GM18505 (cell line): ENCODE data around the gene ATP2B1.

Experiments used
- ATAC-seq: cut with Tn5 transposase; IDR thresholded peaks from one replicate; pipeline ENCODE4 v1.9.1; 2021; ENCODE audit not compliant: unreplicated experiment
- POLR2A ChIP-seq: IDR thresholded peaks from 4 replicates; pipeline ENCODE4 v1.6.1; 2011; ENCODE audit warnings: borderline replicate concordance; ENCODE audit not compliant: insufficient read depth, insufficient read length; ENCODE audit errors: extremely low read depth

The ATP2B1 gene

DNA sequence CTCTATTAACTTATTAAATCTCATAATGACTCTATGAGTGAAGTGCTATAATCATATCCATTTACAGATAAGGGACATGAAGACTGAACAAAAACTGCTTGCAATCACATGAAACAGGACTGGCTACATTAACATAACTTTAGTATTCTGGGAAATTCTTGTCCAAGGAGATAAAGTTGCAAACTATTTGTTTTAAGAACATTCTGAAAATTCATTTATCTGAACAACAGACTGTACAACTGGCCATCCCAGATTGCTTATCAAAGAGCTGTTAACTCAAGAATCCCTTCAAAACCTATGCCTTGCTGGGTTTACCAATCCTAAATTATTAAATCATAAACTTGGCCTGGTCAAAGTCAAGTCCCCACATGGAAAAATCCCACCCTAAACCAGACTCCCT, 143.6 kb downstream of the ATP2B1 start:
- TF ChIP-seq POLR2A: no peak
- ATAC-seq: no peak

DNA sequence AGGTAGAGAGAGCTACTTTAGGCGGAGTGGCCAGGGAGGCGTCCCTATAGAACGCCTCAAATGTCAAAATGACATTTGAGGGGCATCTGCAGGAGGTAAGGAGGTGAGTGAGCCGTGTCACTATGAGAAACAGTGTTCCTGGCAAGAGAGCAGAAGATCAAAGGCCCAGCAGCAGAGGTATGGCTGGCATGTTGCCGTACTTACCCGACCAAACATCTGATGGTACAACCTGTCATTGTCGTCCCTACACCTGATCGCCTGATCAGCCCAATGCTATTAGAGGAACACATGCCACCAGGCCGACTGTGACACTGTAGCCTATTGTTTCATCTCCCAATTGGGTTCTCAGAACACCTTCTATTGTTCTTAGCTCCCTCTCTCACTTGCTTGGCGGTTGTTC, 148.9 kb downstream of the ATP2B1 start:
- TF ChIP-seq POLR2A: no peak
- ATAC-seq: no peak

DNA sequence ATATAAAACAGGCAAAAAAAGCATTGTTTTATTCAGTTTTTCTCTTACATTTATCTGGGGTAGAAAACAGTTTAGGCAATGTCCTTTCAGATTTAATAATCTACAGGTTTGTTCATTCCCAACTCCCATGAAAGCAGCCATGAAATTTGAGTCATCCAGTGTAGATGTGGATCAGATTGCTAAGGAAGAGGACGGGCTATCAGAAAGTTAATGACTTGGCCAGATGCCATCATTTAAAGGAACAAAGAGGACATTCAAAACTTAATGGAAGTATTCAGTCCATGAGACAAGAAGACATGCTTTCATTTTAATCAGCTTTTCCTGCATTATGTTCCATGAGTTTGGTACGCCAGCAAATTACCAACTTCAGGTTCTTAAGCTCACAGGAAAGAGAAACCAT, 151.7 kb downstream of the ATP2B1 start:
- ATAC-seq: no peak
- no peak for TF ChIP-seq POLR2A

DNA sequence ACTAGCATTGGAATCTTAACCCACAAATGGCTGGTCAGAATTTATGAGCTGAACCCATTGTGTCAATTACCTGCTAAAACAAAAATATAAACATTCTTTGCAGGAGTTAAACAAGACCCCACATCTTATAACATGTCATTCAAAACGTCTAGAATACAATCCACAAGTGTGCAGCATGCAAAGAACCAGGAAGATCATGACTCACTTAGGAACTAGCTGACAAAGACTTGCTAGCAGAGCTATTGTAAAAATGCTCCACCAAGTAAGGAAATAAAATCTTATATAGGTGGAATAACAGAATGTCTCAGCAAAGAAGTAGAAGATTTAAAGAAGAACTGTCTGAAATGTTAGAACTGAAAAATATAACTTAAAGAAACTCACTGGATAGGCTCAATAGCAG, 156.3 kb downstream of the ATP2B1 start:
- TF ChIP-seq POLR2A: no peak

DNA sequence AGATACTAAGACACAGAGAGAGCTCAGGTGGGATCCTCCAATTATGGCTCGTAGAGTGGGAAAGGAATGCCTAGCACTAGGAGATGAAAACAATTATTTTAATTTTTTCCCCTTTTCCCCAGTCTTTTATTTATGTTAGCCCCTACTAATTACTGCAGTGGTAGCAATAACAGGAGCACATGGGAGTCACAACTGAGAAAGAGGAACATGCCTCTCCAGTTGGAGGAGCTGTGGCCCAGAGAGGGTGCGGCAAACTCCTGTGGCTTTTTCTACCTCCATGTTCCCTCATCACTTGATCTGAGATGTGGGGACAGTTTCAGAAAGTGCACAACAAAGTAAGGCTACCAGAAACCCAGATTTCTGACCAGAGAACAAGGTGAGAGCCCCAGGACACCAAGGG, 156.9 kb downstream of the ATP2B1 start:
- ATAC-seq: no peak
- TF ChIP-seq POLR2A: no peak

More for the DNA sequence above, 156.3 kb downstream of the ATP2B1 start:
- ATAC-seq: no peak

DNA sequence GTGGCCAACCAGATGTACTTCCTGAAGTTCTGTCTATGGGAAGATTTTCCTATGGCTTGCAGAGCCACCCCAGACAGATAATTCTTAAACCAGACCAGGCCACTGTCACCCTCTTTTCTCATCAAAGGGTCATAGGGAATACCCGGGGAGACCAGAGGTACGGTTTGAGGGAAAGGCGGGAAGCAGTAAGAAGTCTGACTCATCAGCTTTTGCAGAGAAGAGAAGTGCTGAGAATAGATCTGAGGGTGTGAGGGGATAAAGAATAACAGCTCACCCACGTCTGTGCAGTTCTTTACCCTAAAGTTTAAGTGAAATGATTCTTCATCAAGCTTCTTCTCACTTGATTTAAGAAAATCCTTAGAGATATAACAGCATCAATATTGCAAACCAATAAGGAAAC, 161.5 kb downstream of the ATP2B1 start:
- TF ChIP-seq POLR2A: no peak
- no peak for ATAC-seq

DNA sequence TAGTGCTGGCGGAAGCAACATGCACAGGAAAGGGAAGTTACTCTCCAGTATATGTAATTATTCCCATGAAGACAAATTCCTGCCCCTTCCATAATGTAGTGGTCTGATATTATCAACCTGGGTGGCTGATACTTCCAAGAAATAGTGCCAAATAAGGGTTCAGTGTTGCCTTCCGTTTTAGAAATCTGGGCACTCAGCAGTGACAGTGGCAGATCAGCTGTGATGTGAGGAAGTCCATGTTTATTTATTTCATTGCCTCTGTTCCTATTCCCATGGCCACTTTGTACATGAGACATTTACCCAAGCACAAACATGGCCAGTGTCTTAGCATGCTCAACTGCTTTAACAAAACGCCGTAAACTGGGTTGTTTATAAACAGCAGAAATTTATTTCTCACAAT, 162.5 kb downstream of the ATP2B1 start:
- ATAC-seq: no peak
- TF ChIP-seq POLR2A: no peak

DNA sequence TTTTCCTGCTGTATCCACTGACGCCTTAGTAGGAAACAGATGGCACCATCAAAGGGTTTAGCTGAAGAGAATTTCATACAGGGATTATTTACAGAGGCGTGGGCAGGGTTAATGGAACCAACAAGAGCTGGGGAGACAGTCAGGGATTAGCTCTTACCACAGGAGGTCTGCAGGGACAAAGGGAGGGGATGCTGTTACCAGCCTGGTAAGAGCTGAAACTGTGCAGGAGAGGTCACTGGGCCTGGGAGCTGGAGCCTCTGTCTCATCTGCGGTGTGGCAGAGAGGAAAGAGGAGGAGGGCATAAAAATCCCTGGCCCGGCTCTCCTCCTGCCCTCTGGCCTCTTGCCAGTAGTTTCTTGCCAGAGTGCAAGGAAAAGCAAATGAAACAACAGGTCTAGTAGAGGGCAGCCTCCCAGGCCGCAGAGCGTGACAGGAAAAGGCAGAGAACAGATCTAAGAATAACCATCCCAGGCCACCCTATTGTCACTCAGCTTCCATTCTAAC, 163.9 kb downstream of the ATP2B1 start:
- no peak for TF ChIP-seq POLR2A
- ATAC-seq: peak; percentile 53

DNA sequence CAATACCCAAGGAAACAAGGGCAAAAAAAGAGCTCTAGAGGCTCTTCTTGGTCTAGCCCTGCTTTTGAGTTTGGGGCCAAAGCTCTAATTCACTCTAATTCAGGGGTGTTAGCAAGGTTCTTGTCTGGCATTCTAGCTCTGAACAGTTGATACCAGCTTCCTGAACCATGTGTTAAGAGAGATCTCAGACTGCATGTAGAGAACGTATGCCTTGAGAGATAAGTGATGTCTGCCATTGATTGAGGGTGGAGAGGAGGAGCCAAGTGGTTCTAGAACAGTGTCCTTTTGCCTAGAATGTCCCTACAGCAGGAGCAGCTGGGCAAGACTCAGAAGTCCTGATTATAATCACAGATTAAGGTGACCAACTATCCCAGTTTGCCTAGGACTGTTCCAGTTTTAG, 164.6 kb downstream of the ATP2B1 start:
- no peak for ATAC-seq
- no peak for TF ChIP-seq POLR2A

DNA sequence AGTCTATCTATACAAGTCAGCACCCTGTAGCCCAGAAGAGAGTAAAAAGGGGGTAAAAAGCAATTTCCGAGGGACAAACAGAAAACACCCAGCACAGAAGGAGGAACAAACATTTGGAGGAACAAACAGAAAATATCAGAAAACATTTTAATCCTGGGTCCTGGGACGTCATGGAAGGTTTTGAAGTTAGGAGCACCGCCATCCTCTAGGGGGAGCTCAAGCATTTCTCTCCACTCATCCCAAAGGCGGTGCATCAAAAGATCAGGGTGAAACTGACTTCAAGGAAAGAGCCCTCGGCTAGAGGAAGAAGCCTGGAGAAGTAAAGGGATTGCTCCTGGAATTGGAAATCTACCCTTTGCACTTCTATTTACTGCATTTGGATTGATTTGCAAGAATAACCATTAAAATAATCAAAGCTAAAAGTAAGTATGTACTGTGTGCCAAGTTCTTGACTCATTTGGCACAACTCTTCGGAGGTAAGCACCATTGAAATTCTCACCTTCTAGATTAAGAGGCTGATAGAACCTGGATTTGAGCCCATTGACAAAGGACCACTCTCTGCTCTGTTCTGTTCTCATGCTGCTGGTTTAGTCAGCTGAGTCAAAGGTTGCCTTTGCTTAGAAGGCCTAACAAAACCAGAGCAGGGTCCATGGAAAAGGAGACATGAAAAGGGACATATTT, 165.6 kb downstream of the ATP2B1 start:
- ATAC-seq: peak; percentile 70
- TF ChIP-seq POLR2A: no peak

DNA sequence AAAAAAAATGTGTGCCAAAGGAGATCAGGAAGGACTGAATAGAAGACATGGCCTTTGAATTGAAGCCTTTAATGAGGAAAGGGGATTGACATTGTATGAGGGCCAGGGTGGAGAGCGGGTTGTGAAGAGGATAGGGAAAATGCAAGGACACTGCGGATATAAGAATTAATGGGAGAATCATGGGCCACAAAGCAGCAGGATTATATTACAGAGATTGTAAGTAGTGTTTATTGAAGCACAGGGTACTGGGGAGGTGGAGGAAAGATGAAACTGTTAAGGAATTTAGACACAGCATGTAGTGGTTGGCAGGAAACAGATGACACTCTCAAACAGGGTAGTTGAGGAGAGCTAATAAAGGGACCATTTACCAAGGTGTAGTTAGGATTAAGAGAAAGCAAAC, 166.4 kb downstream of the ATP2B1 start:
- TF ChIP-seq POLR2A: no peak
- no peak for ATAC-seq

DNA sequence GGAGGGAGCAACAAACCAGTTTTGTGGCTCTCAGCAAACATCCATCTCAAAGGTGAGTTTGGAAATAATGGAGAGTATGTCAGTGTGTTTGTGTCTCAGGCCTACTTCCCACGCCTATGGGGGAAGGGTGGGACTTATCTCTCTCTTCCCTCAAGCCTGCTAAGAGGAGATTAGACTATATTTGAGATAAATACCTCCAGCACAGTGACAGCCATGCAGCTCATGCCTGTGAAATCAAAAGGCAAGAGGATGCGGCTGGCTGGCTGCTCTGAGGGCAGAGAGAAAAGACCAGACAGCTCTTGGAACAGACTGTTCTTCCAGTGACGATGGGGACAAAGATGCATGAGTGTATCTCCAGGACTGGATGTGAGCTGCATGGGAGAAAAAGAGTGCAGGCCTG, 168.1 kb downstream of the ATP2B1 start:
- no peak for ATAC-seq
- no peak for TF ChIP-seq POLR2A

DNA sequence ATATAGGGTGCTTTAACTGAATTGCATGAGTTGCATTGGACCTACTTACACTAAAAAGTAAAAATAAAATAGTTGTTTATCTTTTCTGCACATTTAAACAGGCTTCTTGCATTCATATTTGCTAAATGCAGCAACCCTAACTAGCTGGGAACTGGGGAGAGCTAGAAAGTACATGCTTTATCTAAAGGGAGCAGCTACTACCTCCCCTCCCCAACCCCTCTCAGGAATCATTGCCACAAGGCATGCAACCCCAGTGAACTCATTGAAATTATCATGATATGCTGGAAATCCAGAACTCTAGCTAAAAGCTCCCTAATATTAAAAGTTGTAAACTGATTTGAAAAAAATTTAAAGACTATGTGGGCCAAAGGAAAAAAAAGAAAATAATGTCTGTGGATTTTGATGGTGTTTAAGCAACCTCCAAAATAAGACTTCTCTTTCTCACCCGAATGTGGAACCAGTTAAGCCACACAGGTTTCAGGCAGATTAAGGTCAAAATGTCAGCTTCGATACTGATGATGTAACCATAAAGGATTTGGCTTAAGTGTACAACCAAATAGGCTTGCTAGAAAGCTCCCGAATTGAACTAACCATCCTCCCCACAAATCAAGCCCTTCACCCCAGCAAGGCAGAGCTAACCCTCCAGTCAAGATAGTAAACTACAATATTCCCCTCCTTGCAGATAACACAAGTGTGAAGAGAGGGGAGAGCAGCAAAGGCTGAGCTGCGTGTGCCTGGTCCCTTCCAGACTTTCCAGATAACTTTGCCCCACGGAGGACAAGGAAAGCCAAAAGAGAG, 169.0 kb downstream of the ATP2B1 start:
- ATAC-seq: no peak
- no peak for TF ChIP-seq POLR2A

DNA sequence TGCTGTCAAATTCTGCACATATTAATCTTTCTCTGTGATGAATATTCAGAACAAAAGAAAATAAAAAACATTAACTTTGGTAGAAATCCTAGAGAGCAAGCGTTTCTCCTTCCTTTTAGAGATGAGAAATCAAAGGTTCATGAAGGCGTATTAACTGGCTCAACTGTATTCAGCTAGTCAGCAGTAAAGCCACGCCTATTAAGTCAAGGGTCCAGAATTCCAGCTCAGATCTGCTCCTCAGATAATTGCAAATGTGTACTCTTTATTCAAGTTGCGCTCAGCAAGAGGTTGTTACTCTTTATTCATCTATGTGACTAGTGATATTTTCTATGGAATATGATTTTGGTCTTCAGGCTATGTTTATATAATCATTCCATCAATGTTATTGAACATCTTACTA, 169.7 kb downstream of the ATP2B1 start:
- no peak for ATAC-seq
- TF ChIP-seq POLR2A: no peak
